VCaP (cell line): ENCODE results near the gene DRICH1.
"Not testable (repeated sequence)": the region's sequence is repeated elsewhere in the genome, so short reads cannot be mapped to it uniquely, and the experiment has no call there.

Experiments
- H3K27ac ChIP-seq: fragments of 450-650 bp; 2 replicates; pipeline ENCODE4 v1.5.1; 2017
- TF ChIP-seq, protein P1 (sequence below): fragments of 450-650 bp; conservative IDR thresholded peaks from 2 replicates; pipeline ENCODE4 v1.5.1; 2017; ENCODE audit warnings: mild to moderate bottlenecking, moderate library complexity

The DRICH1 gene

GRCh38 chr22:23673826-23674690 is 41.9 kb upstream of the DRICH1 start:
- TF ChIP-seq, protein P1, sequence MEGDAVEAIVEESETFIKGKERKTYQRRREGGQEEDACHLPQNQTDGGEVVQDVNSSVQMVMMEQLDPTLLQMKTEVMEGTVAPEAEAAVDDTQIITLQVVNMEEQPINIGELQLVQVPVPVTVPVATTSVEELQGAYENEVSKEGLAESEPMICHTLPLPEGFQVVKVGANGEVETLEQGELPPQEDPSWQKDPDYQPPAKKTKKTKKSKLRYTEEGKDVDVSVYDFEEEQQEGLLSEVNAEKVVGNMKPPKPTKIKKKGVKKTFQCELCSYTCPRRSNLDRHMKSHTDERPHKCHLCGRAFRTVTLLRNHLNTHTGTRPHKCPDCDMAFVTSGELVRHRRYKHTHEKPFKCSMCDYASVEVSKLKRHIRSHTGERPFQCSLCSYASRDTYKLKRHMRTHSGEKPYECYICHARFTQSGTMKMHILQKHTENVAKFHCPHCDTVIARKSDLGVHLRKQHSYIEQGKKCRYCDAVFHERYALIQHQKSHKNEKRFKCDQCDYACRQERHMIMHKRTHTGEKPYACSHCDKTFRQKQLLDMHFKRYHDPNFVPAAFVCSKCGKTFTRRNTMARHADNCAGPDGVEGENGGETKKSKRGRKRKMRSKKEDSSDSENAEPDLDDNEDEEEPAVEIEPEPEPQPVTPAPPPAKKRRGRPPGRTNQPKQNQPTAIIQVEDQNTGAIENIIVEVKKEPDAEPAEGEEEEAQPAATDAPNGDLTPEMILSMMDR: no peak

DNA sequence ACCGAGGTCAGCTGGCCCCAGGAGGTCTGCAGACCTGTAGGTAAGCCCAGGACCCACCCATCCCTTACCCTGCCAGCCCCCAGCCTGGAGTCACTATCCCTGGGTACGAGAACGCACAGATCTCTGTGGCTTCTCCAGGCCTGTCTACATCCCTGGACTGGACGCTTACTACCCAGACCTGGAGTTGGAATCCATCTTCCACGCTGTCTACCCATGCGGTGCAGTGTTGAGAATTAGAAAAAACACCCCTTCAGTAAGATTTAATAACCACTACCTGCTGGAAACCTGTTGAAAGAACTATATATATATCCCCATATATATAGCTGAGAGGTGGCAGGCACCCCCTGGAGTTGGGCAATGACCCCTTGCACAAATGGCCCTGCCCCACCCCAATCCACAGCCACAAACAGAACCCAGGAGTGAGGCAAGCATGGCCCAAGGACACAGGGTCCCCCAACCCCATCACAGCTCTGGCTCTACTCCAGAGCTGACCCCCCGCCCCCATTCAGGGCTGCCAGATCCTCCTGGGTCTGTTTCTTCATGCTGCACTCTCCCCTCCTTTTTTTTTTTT is 41.0 kb upstream of the DRICH1 start:
- TF ChIP-seq, protein P1: no peak
- H3K27ac ChIP-seq: no peak overlapping the region

More at GRCh38 chr22:23673826-23674690, 41.9 kb upstream of the DRICH1 start:
- no peak overlapping the region for H3K27ac ChIP-seq

GRCh38 chr22:23672307-23673049 is 40.4 kb upstream of the DRICH1 start:
- not testable (repeated sequence) for H3K27ac ChIP-seq

DNA sequence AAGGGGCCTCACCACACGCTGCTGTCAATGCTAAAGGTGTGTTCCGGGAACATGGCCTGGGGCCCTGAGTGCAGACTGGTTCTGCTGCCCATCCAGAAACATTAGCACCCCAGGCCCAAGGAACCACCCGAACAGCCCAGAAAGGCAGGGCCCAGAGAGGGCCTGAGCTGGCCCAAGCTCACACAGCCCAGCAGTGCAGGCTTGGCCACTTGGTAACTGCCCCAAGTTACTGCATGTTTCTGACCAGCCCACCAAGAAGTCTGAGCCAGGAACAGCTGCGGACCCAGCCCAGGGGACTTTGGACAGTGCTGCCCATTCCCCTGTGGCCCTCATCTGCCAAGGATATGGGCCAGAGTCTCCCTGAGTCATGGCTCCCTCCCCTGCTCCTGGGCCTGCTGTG is 39.3 kb upstream of the DRICH1 start:
- not testable (repeated sequence) for H3K27ac ChIP-seq

- no peak overlapping the region for H3K27ac ChIP-seq
- TF ChIP-seq, protein P1: no peak
Measured at GRCh38 chr22:23670378-23671295, 38.5 kb upstream of the DRICH1 start.

DNA sequence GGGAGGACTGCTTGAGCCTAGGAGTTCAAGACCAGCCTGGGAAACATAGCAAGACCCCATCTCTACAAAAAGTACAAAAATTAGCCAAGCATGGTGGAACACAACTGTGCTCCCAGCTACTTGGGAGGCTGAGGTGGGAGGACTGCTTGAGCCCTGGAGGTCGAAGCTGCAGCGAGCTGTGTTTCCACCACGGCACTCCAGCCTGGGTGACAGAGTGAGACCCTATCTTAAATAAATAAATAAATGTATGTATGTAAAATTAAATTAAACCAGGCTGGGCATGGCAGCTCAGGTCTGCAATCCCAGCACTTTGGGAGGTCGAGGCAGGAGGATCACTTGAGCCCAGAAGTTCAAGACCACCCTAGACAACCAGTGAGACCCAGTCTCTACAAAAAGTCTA is 28.3 kb upstream of the DRICH1 start:
- not testable (repeated sequence) for H3K27ac ChIP-seq

- TF ChIP-seq, protein P1: no peak
- no peak overlapping the region for H3K27ac ChIP-seq
Measured at GRCh38 chr22:23657727-23658126, 25.6 kb upstream of the DRICH1 start.

GRCh38 chr22:23655891-23656475 is 23.9 kb upstream of the DRICH1 start:
- TF ChIP-seq, protein P1: no peak
- H3K27ac ChIP-seq: no peak overlapping the region
